GM12878 (cell line): ENCODE measurements around the gene OSBPL3. TPM values are rescaled to one million over a fixed set of nuclear protein-coding genes. Genes with fewer than 3 reads are reported as not detected.

ENCODE experiments used
- BCL3 ChIP-seq: IDR thresholded peaks from 2 replicates; pipeline ENCODE4 v1.6.1; 2011; ENCODE audit warnings: borderline replicate concordance, low read depth, mild to moderate bottlenecking, moderate library complexity, low read length; ENCODE audit not compliant: insufficient read depth, poor library complexity, severe bottlenecking
- CEBPB ChIP-seq, 2 experiments: fragments of 150-350 bp in 1 of 2; IDR thresholded peaks; 2 replicates each; pipeline ENCODE4 v1.6.1; 2012 to 2014; ENCODE audit warnings: low read depth in 2 of 2, low read length in 2 of 2, borderline replicate concordance in 1 of 2, inconsistent platforms in 1 of 2
- HSF1 ChIP-seq: fragments of 150-350 bp; IDR thresholded peaks from 2 replicates; pipeline ENCODE4 v1.6.1; 2014; ENCODE audit warnings: mild to moderate bottlenecking, low read depth, low read length
- JUND ChIP-seq: IDR thresholded peaks from 2 replicates; pipeline ENCODE4 v1.6.1; 2012; ENCODE audit warnings: low read depth, mild to moderate bottlenecking, low read length, improper control_type of control experiment, moderate library complexity
- KAT2A ChIP-seq: conservative IDR thresholded peaks from 2 replicates; pipeline ENCODE4 v1.6.1; 2011; ENCODE audit warnings: low read depth, low read length; ENCODE audit not compliant: control insufficient read depth
- POLR2AphosphoS5 ChIP-seq: IDR thresholded peaks from 2 replicates; pipeline ENCODE4 v1.6.1; 2011; ENCODE audit warnings: mild to moderate bottlenecking, low read length, inconsistent platforms
- SKIL ChIP-seq: fragments of 450-650 bp; IDR thresholded peaks from 2 replicates; pipeline ENCODE4 v1.6.1; 2017; ENCODE audit warnings: mild to moderate bottlenecking, low read depth, inconsistent platforms; ENCODE audit not compliant: poor library complexity, severe bottlenecking
- SREBF1 ChIP-seq: IDR thresholded peaks from 2 replicates; pipeline ENCODE4 v1.6.1; 2012; ENCODE audit warnings: mild to moderate bottlenecking, low read length
- YY1 ChIP-seq: IDR thresholded peaks from 2 replicates; pipeline ENCODE4 v1.6.1; 2011; ENCODE audit warnings: low read depth, mild to moderate bottlenecking, low read length
- ZSCAN29 ChIP-seq: fragments of 450-650 bp; IDR thresholded peaks from 2 replicates; pipeline ENCODE4 v1.6.1; 2017; ENCODE audit warnings: mild to moderate bottlenecking, moderate library complexity
- polyA plus RNA-seq, 11 experiments: library from polyadenylated mRNA; depleted of rRNA in 4 of 11; unstranded in 6 of 11; stranded (reverse) in 5 of 11; fragments of >200 nt; fragmentation: Nextera tagmentation in 4 of 11; fragmentation: Illumina TruSeq in 1 of 11; extraction: Ambion mirVana in 4 of 11; extraction: Trizol in 1 of 11; gene quantifications; 1 replicate in 1 of 11; 2 replicates in 10 of 11; pipeline versions ENCODE4 v1.2.1 to v1.2.3, GENCODE V29; 2011 to 2016; ENCODE audit warnings: inconsistent platforms in 2 of 11, missing spikeins in 2 of 11, low read depth in 1 of 11
- total RNA-seq, 4 experiments: library from RNA; depleted of rRNA in 3 of 4; stranded (reverse); fragments of >200 nt in 3 of 4; fragmentation: Illumina TruSeq in 1 of 4; extraction: Trizol in 1 of 4; gene quantifications; 2 replicates each; pipeline versions ENCODE4 v1.2.1 to v1.2.3, GENCODE V29; 2013 to 2021

OSBPL3 gene
- total and polyA plus RNA-seq, 10 of the 15 experiments (the other 5 are each of a cell fraction or from before 2014, with no cell fraction given): 6.1 to 46.6 (median 27.0) TPM

GRCh38 chr7:24762771-24763170 lies 217.2 kb downstream of the OSBPL3 start (continued):
- TF ChIP-seq SREBF1 (no peak), YY1 (no peak), BCL3 (no peak), POLR2AphosphoS5 (no peak), HSF1 (no peak), KAT2A (no peak), ZSCAN29 (no peak), SKIL (no peak), JUND (no peak), CEBPB (IDR thresholded peaks at IDR 0.05; ENCODE audit: borderline replicate concordance in 1 of 2, low read depth in 2 of 2, low read length in 2 of 2) (no peak)
